GM18861 (cell line): ENCODE measurements around the gene OR5H2.
"Not testable (repeated sequence)": the region's sequence is repeated elsewhere in the genome, so short reads cannot be mapped to it uniquely, and the experiment has no call there.

Source experiments
- ATAC-seq: cut with Tn5 transposase; IDR thresholded peaks from one replicate; pipeline ENCODE4 v1.9.1; 2021; ENCODE audit not compliant: unreplicated experiment

OR5H2 gene

DNA sequence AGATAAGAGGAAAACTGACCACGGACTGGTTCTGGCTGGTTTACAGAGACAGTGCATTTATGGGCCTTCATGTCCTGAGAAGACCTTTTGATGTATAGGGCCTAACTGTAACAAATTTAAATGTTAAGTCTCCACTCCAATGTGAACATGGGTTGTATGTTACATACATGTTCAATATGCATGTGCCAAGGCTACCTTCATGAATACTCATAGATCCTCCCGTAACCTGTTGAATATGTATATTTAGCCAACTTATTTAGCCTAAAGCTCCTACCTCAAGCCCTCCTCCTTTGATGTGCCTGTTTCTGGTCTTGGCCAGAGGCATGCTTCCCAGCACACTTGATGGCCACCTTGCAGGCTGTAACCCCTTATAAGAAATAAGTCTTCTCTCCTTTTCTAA is at the start of gene OR5H2:
Gene OR5H2, plus strand, starts transcription at position 301 of the 400 bp plus-strand sequence. CDS start 398 bp downstream, outside the sequence.
- ATAC-seq: no peak

DNA sequence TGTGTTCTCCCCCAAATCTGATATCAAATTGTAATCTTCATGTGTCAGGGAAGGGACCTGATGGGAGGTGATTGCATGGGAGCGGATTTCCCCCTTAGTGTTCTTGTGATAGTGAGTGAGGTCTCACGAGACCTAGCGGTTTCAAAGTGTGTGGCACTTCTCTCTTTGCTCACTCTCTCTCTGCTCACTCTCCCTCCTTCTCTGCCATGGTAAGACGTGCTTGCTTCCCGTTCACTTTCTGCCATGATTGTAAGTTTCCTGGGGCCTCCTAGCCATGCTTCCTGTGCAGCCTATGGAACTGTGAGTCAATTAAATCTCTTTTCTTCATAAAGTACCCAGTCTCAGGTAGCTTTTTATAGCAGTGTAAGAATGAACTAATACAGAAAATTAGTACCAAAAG is 48.8 kb upstream of the OR5H2 start:
- no peak for ATAC-seq

DNA sequence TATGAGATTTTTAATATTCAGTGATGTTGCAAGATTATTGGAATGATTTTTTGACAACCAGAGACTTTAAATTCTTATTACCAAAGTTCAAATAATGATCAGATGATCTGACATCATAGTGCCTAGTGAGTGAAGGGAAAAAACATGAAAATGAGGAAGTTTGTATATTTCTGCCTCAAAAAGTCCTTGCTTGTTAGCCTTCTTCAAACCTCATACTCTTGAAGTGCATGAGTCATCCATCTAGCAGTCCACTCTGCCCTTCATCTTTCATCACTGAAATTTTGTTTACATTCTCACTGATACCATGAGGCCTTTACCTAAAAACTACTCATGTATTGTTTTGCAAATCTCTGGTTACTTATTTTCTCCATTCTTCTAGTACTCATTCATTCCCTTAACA is 42.2 kb upstream of the OR5H2 start:
- ATAC-seq: no peak

DNA sequence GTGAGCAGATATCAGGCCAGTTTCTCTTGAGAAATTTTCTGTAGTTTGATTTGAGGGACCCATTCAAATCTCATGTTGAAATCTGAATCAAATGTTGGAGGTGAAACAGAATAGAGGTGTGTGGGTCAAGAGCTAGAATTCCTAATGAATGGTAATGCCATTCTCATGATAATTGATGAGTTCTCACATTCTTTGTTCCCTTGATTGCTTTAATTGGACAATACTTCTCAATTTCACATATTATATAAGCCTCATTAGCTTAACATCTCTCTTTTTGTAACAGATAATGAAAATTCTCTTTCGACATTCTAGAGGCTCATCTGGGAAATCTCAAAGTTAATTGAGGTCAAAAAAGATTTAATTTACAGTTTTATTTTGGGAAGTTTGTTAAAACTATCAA is 40.1 kb upstream of the OR5H2 start:
- ATAC-seq: no peak

DNA sequence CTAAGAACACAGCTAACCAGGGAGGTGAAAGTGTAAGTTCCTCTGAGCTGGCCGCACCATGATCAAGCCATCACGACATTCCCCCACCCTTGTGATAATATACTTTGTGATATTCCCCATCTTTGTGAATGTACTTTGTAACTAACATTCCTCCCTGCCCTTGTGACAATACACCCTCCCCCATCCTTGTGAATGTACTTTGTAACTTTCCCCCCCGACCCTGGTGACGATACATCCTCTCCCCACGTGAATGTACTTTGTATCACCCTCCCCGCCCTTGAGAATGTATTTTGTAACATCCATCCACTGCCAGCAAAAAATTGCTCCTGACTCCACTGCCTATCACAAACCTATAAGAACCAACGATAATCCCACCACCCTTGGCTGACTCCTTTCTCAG is 38.5 kb upstream of the OR5H2 start:
- no peak for ATAC-seq

DNA sequence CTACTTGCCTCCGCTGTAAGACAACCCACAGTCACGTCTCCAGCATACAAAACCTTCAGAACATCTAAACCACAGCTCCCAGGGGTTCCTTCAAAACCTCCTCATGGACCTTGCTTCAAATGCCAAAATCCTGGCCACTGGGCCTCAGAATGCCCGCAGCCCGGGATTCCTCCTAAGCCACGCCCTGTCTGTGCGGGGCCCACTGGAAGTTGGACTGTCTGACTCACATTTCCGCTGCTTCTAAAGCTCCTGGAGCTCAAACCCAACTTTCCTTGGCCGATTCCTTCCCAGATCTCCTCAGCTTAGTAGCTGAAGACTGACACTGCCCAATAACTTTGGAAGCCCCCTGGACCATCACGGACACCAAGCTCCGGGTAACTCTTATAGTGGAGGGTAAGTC is 36.2 kb upstream of the OR5H2 start:
- ATAC-seq: no peak

DNA sequence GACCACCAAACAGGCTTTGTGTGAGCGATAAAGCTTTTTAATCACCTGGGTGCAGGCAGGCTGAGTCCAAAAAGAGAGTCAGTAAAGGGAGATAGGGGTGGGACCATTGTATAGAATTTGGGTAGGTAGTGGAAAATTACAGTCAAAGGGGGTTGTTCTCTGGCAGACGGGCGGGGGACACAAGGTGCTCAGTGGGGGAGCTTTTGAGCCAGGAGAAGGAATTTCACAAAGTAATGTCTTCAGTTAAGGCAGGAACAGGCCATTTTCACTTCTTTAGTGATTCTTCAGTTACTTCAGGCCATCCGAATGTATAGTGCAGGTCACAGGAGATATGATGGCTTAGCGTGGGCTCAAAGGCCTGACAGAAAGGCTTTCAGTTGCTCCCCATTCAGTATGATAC is 26.3 kb upstream of the OR5H2 start:
- not testable (repeated sequence) for ATAC-seq

DNA sequence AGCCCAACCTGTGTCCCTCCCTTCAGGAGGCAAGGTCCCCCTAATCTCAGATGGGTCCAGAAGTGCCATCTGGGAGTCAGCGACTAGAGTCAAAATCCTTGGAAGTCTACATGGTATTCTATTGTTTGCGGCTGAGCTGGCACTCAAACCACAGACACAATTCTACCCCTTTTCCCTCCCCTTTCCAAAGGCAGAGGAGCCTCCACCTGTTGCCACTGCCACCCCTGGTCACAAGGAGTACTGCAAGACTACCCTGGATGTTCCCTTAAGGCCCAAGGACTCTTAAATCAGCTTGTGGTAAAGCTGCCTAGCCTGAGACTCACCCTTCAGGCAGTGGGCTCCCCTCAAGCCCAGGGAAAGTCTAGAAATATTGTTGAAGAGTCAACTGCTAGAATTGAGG is 22.6 kb upstream of the OR5H2 start:
- ATAC-seq: peak; percentile 86

DNA sequence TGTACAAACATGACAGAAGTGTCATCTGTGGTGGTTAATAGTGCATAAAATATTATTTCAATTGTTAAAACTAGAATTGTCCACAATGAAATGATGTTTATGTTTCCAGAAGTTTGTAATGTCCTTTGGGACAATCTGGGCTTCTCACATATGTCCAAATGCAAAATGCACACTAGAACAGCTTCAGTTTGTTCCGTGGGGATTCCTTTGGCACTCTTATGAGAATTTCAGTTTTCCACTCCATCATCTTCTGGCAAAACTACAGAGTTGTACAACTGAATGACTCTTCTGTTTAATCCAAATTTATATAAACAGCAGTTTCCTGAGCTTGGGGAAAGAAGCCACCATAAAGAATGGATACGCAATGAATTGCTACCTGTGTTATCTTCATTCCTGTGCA is 20.3 kb upstream of the OR5H2 start:
- ATAC-seq: no peak

DNA sequence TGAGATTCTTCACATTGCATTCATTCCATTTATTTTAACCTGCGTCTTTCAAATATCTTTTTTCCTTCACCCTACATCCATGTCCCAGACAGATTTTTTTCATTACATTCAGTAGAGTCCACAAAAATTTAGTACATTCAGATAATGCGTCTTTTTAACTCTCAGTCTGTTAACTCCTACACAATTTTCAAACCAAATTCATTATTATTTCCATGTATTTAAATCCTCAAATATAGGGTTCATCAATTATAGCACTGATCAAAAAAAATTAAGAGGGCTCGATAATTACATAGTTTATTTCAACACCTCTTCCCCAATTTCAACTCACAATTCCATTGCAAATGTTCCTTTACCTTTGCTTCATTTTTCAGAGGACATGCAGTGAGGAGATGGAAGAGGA is 18.4 kb upstream of the OR5H2 start, which contains the start of gene OR5H6:
Gene OR5H6, plus strand, starts transcription at position 301 of the 400 bp plus-strand sequence. Its CDS starts 89 bp downstream, at position 390.
- ATAC-seq: no peak

DNA sequence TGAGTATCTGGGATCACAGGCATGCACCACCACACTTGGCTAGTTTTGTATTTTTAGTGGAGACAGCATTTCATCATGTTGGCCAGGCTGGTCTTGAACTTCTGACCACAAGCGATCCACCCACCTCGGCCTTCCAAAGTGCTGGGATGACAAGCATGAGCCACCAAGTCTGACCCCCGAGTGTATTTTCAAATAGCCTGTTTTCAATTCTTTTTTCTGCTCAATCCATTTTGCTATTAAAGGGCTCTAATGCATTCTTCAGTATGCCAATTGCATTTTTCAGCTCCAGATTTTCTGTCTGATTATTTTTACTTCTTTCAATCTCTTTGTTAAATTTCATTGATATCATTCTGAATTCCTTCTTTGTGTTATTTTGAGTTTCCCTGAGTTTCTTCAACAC is 12.5 kb upstream of the OR5H2 start:
- no peak for ATAC-seq

DNA sequence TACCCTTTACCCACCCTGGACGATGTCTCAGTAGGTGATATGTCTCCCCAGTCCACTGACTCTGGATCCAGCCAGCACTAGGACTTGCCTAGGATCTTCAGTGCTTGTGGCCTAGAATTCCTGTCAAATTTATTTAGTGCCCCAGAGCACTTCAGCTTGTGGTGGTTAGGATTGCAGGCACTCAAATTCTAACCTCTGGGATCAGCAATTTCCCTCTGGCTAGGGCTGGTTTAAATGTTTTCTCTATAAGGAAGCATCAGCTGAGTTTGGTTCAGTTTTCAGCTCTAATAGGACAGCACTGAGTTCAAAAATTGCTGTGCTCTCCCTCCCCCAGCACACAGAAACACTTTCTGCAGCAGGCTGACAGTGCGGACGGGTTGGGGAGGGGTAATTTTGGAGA is 10.2 kb upstream of the OR5H2 start:
- ATAC-seq: no peak

DNA sequence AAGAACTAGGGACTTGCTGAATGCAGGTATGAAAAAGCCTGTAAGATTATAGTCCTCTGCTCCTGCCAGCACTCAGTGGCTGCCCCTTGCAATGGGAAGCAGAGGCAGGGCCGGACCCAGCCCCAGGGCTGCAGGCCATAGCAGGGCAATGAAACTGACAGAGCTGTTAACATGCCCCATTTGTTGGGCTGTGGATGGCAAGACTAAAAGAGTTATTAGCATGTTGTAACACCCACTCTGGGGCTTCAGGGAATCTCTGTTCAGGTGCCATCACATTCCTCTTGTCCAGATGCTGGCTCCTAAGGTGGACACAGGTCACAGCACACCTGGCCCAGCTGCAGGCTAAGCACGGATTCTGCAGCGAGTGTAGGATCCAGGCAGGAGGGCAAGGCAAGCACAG is 7.4 kb upstream of the OR5H2 start:
- ATAC-seq: no peak

DNA sequence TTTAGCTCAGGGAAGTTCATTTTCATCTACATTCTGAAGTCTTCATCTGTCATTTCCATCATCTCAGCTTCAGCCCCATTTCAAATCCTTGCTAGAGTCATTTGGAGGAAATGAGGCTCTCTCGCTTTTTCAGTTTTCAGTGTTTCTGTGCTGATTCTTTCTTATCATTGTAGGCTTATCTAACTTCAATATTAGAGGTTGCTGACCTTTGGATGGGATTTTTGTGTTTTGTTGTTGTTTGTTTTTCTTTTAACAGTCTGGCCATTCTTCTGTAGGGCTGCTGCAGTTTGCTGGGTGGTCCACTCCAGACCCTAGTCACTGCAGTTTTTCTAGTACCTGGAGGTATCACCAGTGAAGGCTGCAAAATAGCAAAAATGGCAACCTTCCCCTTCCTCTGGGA is 8.6 kb downstream of the OR5H2 start:
- ATAC-seq: no peak

DNA sequence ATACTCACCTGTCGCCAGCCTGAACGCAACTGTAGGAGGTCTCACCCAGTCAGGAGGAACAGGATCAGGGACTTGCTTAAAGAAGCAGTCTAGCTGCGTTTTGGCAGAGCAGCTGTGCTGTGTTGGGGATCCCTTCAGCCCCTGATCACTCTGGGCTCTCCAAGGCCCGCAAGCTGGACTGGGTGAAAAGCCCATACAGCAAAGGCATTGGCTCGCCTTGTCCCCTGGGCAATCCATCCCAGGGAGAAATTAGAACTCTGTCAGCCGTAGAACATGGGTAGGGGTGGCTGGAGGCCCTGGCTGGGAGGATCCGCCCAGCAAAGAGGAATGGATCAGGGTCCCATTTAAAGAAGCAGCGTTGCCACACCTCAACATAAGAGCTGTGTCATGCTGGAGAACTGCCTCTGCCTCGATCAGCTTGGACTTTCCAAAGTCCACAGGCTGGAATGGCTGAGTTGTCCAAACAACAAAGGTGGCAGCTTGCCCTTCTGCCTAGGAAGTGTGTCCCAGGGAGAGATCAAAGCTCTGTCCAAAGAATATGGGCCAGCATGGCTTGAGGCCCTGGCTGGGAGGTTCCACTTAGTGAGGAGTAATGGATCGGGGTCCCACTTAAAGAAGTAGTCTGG is 9.1 kb downstream of the OR5H2 start:
- ATAC-seq: no peak

DNA sequence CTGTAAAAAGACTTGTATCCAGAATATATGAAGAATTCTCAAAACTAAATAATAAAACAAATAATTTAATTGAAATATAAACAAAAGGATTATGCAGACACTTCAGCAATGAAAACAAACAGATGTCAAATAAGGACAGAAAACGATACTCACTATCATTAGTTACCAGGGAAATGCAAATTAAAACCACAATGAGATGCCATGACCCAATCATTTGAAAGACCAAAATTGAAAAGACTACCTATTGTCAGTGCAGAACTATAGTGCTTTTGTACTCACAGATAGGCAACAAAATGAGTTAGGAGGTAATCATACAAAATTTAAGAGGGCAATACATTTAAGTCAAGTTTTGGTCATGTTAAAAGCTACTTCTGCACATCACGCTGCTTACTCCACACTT is 39.8 kb downstream of the OR5H2 start:
- ATAC-seq: no peak

DNA sequence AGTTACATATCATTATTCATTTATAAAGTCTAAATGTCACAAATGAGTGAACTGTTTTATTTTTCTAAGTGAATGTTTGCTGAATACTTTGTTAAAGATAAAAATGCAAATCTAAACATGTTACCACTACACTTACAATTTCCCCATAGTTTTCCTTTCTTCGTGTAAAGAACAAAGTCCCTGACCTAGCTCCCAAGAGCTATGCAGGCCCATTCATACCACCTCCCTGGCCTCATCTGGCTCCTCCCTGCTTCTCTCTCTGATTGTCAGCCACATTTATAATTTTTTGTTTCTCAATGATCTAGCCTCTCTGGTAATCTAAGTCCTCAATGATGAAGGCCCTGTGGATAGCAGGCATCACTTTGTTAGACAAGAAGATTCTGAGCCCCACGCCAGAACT is 40.4 kb downstream of the OR5H2 start:
- ATAC-seq: no peak

DNA sequence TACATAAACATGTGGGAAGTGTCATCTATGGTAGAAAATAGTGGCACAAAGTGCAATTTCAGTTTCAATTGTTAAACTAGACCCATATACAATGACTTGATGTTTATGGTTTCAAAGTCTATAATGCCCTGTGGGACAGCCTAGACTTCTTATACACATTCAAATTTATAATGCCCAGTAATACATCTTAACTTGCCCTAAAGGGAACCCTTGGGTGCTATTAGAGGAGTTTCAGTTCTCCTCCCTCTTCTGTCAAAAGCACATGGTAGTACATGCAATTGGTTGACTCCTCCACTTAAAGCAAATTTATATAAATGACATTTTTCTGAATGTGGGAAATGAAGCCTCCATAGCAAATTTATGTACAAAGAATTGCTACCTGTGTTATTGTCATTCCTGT is 41.1 kb downstream of the OR5H2 start:
- no peak for ATAC-seq

DNA sequence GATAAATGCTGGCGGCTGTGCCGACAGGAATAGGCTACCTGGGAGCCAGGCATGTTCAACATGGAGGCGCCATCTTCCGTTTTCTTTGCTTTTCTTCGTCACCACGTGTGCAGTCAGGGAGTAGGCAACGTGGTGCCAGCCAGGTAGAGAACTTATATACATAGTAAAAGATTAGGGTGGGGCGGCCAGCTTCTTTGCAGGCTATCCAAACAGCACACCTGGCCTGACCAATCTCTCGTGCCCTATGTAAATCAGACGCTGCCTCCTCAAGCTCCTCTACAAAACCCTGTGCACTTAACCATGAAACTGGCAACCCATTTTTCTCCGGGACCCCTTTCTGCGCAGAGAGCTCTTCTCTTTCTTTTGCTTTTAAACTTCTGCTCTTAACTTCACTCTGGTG is 42.8 kb downstream of the OR5H2 start:
- no peak for ATAC-seq

DNA sequence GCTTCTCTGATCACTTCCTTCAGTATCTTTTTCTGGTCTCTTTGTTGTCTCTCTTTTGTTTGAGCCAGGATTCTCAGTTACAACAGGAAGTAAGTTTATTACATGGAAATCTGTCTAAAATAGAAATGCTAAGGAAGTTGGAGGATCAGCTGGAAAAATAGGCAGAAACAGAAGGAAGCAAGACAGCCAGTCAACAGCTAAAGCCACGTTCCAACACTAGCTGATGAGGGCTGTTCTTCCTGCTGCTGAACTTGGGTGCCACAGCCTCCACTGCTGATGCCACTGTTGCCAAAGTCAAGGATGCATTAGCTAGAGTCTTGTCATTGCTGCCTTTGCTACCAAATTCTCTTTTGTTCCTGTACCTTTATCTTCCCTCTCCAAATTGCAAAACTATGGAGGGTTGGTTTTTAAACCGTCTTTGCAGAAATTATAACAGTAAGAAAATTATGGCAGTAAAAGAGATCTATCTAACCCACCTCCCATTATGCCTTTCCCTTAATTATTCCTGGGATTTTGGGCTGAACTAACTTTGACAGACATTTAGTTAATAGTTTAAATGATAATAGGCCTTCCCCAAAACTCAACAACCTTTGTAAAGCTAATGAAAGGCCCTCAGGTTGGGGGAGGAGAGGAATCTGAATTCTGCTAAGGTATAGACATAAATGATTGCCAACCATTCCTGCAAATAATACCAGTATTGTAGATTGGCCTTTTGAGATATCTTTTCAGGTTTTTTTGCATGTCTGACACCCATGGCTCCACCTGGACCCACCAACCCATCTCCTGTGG is 44.0 kb downstream of the OR5H2 start:
- no peak for ATAC-seq

DNA sequence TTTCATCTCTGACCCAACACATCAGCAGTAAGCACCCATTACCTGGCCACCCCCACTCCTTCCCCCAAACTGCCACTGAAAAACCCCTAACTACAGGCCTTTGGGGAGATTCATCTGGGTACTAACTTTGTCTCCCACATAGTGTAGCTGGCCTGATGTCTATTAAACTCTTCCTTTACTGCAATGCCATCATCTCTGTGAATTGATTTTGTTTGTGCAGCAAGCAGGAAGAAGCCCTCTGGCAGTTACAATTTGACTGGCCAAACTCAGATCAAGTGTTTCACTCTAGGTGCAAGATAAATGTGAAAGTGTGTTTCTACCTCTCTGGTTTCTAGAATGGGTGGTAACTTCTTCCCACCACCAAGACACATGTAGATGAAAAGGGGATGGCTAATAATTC is 44.6 kb downstream of the OR5H2 start:
- no peak for ATAC-seq

DNA sequence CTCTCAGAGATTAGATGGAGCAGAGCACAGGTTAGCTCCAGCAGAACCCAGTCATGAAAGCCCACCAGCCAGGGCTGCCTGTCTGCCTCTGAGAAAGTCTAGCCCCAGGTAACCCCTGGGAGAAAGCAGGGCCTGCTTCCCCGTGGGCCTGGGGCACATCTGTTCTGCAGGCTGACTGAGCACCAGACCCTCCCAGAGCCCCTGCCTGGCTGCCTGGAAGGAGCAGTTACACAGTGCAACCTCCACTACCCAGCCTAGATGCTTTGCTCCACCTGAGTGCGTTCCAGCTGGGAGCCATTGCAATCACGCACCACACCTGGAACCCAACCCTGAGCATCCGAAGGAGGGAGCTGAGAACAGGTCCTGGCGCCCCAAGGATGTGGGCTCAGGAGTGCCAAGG is 46.6 kb downstream of the OR5H2 start:
- no peak for ATAC-seq
